ENCODE results near the gene PARL.
"Not testable (repeated sequence)": the region's sequence is repeated elsewhere in the genome, so short reads cannot be mapped to it uniquely, and the experiment has no call there.

- TF ChIP-seq CTCF (conservative IDR thresholded peaks at IDR 0.05; ENCODE audit: low read length); EZH2phosphoT487 (IDR thresholded peaks at IDR 0.05; ENCODE audit: borderline replicate concordance): not testable (repeated sequence)
These were observed 7.5 kb downstream of the PARL start for GRCh38 chr3:183877227-183877626.
